ENCODE measurements around the gene OVOL2. TPM values are rescaled to one million over a fixed set of nuclear protein-coding genes. Genes with fewer than 3 reads are reported as not detected.
A peak's percentile ranks its signal among the peaks of the same experiment; 100 is the strongest.
"Not testable (repeated sequence)": the region's sequence is repeated elsewhere in the genome, so short reads cannot be mapped to it uniquely, and the experiment has no call there.

OVOL2 gene
- total RNA-seq (not detected), polyA plus RNA-seq (not detected)
- long read RNA-seq, donor 1, partial matches to known transcripts, result 0 of 1 reads
- long read RNA-seq, donor 1, other reads (novel, unspliced or antisense), result 1 of 1 reads
- long read RNA-seq, donor 2, result 0 reads
- long read RNA-seq, donor 3, result 0 reads
- long read RNA-seq, donor 4, partial matches to known transcripts, result 0 of 1 reads
- long read RNA-seq, donor 4, other reads (novel, unspliced or antisense), result 1 of 1 reads

- Histone ChIP-seq H3K4me3 (ENCODE audit: low read length) (peak within 1 kb of the TSS; percentile 40), H3K27me3 (ENCODE audit: control insufficient read depth, insufficient read depth) (no peaks in the 10 kb centered on the region), H3K4me1 (ENCODE audit: control insufficient read depth, insufficient read depth, low read length) (peaks cover 2% of the 10 kb centered on the region), H3K9me3 (ENCODE audit: control insufficient read depth, low read length) (no peaks in the 10 kb centered on the region), H3K27ac (ENCODE audit: low read length) (no peak within 1 kb of the TSS)
- DNase-seq (peak in 1 of 3 donors; percentile 47), ATAC-seq (no peak)
- intact Hi-C loops (cut with DNase I), result no loop called here
- WGBS, result 2% methylated on average over 73 of the region's 73 CpGs
These were observed at the start of gene OVOL2 for GRCh38 chr20:18057101-18057993. Gene OVOL2 (minus strand): TSS chr20:18057916. CDS start chr20:18057634, 282 bp downstream.

- intact Hi-C loops (cut with DNase I), result no loop called here
- no peaks in the 10 kb centered on the region for H3K4me1 ChIP-seq (ENCODE audit: control insufficient read depth, insufficient read depth, low read length)
- DNase-seq (no peak), ATAC-seq (no peak)
- 58% methylated on average over 1 of the region's 1 CpG for WGBS
- H3K27ac ChIP-seq (ENCODE audit: low read length), result no peak overlapping the region
- H3K27me3 ChIP-seq (ENCODE audit: control insufficient read depth, insufficient read depth), result no peaks in the 10 kb centered on the region
- H3K9me3 ChIP-seq (ENCODE audit: control insufficient read depth, low read length), result no peaks in the 10 kb centered on the region
- H3K4me3 ChIP-seq (ENCODE audit: low read length), result no peak overlapping the region
These were observed 45.8 kb upstream of the OVOL2 start for GRCh38 chr20:18103497-18103896.

- no peak for ATAC-seq
- H3K4me1 ChIP-seq (ENCODE audit: control insufficient read depth, insufficient read depth, low read length), result no peaks in the 10 kb centered on the region
- intact Hi-C loops (cut with DNase I), result no loop called here
- H3K27ac ChIP-seq (ENCODE audit: low read length), result no peak overlapping the region
- no peak overlapping the region for H3K4me3 ChIP-seq (ENCODE audit: low read length)
- H3K27me3 ChIP-seq (ENCODE audit: control insufficient read depth, insufficient read depth), result no peaks in the 10 kb centered on the region
- DNase-seq, result no peak
- H3K9me3 ChIP-seq (ENCODE audit: control insufficient read depth, low read length), result no peaks in the 10 kb centered on the region
- WGBS, result 31% methylated on average over 7 of the region's 7 CpGs
These were observed 43.6 kb upstream of the OVOL2 start for GRCh38 chr20:18101125-18101810.

DNA sequence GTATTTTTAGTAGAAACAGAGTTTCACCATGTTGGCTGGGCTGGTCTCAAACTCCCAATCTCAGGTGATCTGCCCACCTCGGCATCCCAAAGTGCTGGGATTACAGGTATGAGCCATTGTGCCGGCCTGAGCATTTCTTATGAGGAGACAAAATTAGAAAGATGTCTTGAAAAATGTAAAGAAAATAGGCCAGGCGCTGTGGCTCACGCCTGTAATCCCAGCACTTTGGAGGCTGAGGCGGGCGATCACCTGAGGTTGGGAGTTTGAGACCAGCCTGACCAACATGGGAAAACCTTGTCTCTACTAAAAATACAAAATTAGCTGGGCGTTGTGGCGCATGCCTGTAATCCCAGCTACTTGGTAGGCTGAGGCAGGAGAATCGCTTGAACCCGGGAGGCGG lies 42.9 kb upstream of the OVOL2 start:
- H3K4me1 ChIP-seq (ENCODE audit: control insufficient read depth, insufficient read depth, low read length); H3K4me3 ChIP-seq (ENCODE audit: low read length); intact Hi-C loops (cut with DNase I); H3K27me3 ChIP-seq (ENCODE audit: control insufficient read depth, insufficient read depth); DNase-seq; ATAC-seq; H3K9me3 ChIP-seq (ENCODE audit: control insufficient read depth, low read length); H3K27ac ChIP-seq (ENCODE audit: low read length): not testable (repeated sequence)
- 91% methylated on average over 11 of the region's 11 CpGs for WGBS

DNA sequence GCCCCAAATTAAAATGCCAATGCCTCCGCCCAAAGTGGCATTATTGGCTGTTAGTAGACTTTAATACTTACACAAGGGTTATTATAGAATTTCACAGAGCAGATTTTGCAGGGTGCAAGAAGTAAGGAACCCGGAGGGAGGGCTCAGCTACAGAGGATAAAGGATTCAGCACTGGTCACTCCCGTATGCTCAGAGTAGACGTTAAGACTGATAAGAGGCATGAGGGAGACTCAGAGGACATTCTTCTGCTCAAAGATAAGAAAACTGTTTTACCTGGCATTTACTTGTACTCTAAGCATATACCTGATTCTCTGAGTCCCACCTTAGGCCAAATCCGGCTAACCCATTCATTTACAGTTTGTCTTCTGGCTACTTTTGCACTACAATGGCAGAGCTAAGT lies 36.5 kb upstream of the OVOL2 start:
- intact Hi-C loops (cut with DNase I), result no loop called here
- no peak overlapping the region for H3K27ac ChIP-seq (ENCODE audit: low read length)
- no peaks in the 10 kb centered on the region for H3K4me1 ChIP-seq (ENCODE audit: control insufficient read depth, insufficient read depth, low read length)
- WGBS, result 60% methylated on average over 5 of the region's 5 CpGs
- no peaks in the 10 kb centered on the region for H3K9me3 ChIP-seq (ENCODE audit: control insufficient read depth, low read length)
- H3K27me3 ChIP-seq (ENCODE audit: control insufficient read depth, insufficient read depth), result no peaks in the 10 kb centered on the region
- no peak for DNase-seq
- no peak for ATAC-seq
- H3K4me3 ChIP-seq (ENCODE audit: low read length), result no peak overlapping the region

DNA sequence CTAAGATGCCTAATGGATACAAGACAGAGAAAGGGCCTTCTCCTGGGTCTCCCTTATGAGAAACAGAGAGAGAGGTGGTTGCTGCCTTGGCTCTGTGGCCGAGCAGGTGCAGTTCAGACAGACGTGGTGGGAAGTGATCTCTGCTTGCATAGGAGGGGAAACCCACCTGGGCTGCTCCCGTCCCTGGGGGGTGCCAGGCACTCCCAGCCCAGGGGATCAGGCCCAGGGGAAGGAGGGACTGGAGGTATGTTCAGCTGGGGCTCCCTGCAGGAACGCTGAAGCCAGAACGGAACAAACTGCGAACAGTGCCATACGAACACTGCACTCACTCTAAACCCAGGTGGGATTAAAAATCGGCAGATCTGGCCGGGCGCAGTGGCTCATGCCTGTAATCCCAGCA lies 35.7 kb upstream of the OVOL2 start:
- DNase-seq, result no peak
- no peak for ATAC-seq
- Histone ChIP-seq H3K27ac (ENCODE audit: low read length) (no peak overlapping the region), H3K4me1 (ENCODE audit: control insufficient read depth, insufficient read depth, low read length) (no peaks in the 10 kb centered on the region), H3K9me3 (ENCODE audit: control insufficient read depth, low read length) (no peaks in the 10 kb centered on the region), H3K4me3 (ENCODE audit: low read length) (no peak overlapping the region), H3K27me3 (ENCODE audit: control insufficient read depth, insufficient read depth) (no peaks in the 10 kb centered on the region)
- intact Hi-C loops (cut with DNase I), result no loop called here
- 70% methylated on average over 10 of the region's 10 CpGs for whole genome bisulfite sequencing

GRCh38 chr20:18092890-18093289 lies 35.2 kb upstream of the OVOL2 start:
- no peak overlapping the region for H3K27ac ChIP-seq (ENCODE audit: low read length)
- DNase-seq (no peak), ATAC-seq (no peak)
- no peaks in the 10 kb centered on the region for H3K27me3 ChIP-seq (ENCODE audit: control insufficient read depth, insufficient read depth)
- H3K4me1 ChIP-seq (ENCODE audit: control insufficient read depth, insufficient read depth, low read length), result no peaks in the 10 kb centered on the region
- intact Hi-C loops (cut with DNase I), result no loop called here
- 74% methylated on average over 8 of the region's 8 CpGs for WGBS
- no peaks in the 10 kb centered on the region for H3K9me3 ChIP-seq (ENCODE audit: control insufficient read depth, low read length)
- H3K4me3 ChIP-seq (ENCODE audit: low read length), result no peak overlapping the region

DNA sequence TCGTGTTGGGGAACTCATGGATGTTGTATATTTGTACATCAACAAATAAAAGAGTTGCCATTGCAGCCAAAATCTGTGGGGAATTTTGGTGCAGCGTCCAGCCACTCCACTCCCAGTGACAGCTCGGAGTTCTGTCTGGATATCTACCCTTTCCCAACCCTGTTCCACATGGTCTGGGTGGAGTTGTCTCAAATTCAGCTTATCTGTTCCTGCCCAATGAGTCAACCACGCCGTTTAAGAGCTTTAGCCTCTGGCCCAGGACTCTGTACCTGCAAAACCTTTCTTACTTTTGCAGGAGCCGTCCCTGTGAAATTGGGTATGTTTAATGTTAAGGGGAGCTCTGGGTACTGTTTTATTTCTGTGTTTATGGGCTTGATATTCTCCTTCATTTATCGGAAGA lies 33.9 kb upstream of the OVOL2 start:
- H3K27me3 ChIP-seq (ENCODE audit: control insufficient read depth, insufficient read depth), result no peaks in the 10 kb centered on the region
- intact Hi-C loops (cut with DNase I), result no loop called here
- H3K4me3 ChIP-seq (ENCODE audit: low read length), result no peak overlapping the region
- H3K4me1 ChIP-seq (ENCODE audit: control insufficient read depth, insufficient read depth, low read length), result no peaks in the 10 kb centered on the region
- 47% methylated on average over 7 of the region's 7 CpGs for WGBS
- no peak overlapping the region for H3K27ac ChIP-seq (ENCODE audit: low read length)
- DNase-seq (no peak), ATAC-seq (no peak)
- no peaks in the 10 kb centered on the region for H3K9me3 ChIP-seq (ENCODE audit: control insufficient read depth, low read length)

GRCh38 chr20:18090477-18090876 lies 32.8 kb upstream of the OVOL2 start:
- ATAC-seq (no peak), DNase-seq (no peak)
- 91% methylated on average over 10 of the region's 10 CpGs for WGBS
- H3K4me1 ChIP-seq (ENCODE audit: control insufficient read depth, insufficient read depth, low read length), result no peaks in the 10 kb centered on the region
- H3K4me3 ChIP-seq (ENCODE audit: low read length), result no peak overlapping the region
- no peaks in the 10 kb centered on the region for H3K9me3 ChIP-seq (ENCODE audit: control insufficient read depth, low read length)
- intact Hi-C loops (cut with DNase I), result no loop called here
- H3K27me3 ChIP-seq (ENCODE audit: control insufficient read depth, insufficient read depth), result no peaks in the 10 kb centered on the region
- H3K27ac ChIP-seq (ENCODE audit: low read length), result no peak overlapping the region

DNA sequence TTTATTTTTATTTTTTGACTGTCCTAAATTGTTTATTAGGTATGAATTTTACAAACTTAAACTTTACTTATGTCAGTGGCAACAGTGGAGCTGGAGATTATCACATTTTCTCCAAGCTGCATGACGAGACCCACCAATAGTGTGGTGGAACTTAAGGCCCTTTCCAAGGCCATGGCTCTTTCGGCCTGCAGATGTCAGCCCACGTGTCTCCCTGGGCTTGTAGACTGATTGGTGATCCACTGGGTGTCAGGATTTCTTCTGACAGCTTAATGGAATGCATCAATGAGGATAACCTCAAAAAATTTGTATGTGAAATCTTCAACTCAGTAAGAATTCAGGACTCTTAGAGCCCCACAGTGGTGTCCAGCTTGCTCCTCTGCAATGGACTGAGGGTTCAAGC lies 32.3 kb upstream of the OVOL2 start:
- no peak overlapping the region for H3K4me3 ChIP-seq (ENCODE audit: low read length)
- no peak overlapping the region for H3K27ac ChIP-seq (ENCODE audit: low read length)
- no peaks in the 10 kb centered on the region for H3K4me1 ChIP-seq (ENCODE audit: control insufficient read depth, insufficient read depth, low read length)
- ATAC-seq, result no peak
- no peaks in the 10 kb centered on the region for H3K9me3 ChIP-seq (ENCODE audit: control insufficient read depth, low read length)
- 37% methylated on average over 3 of the region's 3 CpGs for WGBS
- DNase-seq, result no peak
- intact Hi-C loops (cut with DNase I), result no loop called here
- H3K27me3 ChIP-seq (ENCODE audit: control insufficient read depth, insufficient read depth), result no peaks in the 10 kb centered on the region

DNA sequence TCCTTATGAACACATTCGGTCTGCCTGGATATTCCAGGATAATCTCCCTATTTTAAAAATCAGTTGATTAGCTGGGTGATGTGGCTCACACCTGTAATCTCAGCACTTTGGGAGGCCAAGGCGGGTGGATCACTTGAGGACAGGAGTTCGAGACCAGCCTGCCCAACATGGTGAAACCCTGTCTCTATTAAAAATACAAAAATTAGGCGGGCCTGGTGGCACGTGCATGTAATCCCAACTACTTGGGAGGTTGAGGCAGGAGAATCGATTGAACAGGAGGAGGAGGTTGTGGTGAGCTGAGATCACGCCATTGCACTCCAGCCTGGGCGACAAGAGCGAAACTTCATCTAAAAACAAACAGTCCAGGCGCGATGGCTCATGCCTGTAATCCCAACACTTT lies 31.1 kb upstream of the OVOL2 start:
- H3K4me3 ChIP-seq (ENCODE audit: low read length); DNase-seq; H3K27ac ChIP-seq (ENCODE audit: low read length); H3K27me3 ChIP-seq (ENCODE audit: control insufficient read depth, insufficient read depth); H3K9me3 ChIP-seq (ENCODE audit: control insufficient read depth, low read length); ATAC-seq; H3K4me1 ChIP-seq (ENCODE audit: control insufficient read depth, insufficient read depth, low read length); intact Hi-C loops (cut with DNase I): not testable (repeated sequence)
- WGBS, result 91% methylated on average over 11 of the region's 11 CpGs

Data from right cardiac atrium (tissue), 5 donors.